GM19395 (cell line): ENCODE measurements around the gene APOL6.
"Not testable (repeated sequence)": the region's sequence is repeated elsewhere in the genome, so short reads cannot be mapped to it uniquely, and the experiment has no call there.

ENCODE experiments used
- ATAC-seq: cut with Tn5 transposase; IDR thresholded peaks from one replicate; pipeline ENCODE4 v1.9.1; 2021; ENCODE audit warnings: mild to moderate bottlenecking, moderate library complexity; ENCODE audit not compliant: unreplicated experiment

The APOL6 gene

GRCh38 chr22:35674335-35674734 lies 26.1 kb downstream of the APOL6 start:
- no peak for ATAC-seq

- ATAC-seq, result not testable (repeated sequence)
Measured at GRCh38 chr22:35676065-35676464, 27.8 kb downstream of the APOL6 start.

GRCh38 chr22:35677460-35678187 lies 29.4 kb downstream of the APOL6 start:
- ATAC-seq, result no peak

DNA sequence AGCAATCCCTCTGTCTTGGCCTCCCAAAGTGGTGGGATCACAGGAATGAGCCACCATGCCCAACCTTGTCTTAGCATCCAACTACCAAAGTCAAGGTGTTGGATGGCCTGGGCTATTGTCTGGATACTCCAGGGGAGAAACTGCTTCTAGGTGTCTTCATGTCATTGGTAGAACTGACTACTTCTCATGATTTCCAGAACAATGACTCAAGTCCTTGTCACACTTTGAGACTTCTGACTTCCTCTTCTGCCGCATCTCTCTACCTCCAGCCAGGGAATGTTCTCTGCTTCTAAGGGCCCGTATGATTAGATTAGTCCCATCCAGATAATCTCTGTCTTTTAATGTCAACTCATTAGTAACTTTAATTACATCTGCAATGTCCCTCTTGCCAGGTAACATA lies 30.6 kb downstream of the APOL6 start:
- no peak for ATAC-seq

DNA sequence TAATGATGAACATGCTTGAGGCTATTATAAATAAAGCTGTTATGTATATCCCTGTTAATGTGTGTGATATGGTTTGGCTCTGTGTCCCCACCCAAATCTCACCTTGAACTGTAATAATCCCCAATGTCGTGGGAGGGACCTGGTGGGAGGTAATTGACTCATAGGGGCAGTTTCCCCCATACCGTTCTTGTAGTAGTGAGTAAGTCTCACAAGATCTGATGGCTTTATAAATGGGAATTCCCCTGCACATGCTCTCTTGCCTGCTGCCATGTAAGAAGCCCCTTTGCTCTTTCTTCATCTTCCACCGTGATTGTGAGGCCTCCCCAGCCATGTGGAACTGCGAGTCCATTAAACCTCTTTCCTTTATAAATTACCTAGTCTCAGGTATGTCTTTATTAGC lies 31.2 kb downstream of the APOL6 start:
- not testable (repeated sequence) for ATAC-seq

DNA sequence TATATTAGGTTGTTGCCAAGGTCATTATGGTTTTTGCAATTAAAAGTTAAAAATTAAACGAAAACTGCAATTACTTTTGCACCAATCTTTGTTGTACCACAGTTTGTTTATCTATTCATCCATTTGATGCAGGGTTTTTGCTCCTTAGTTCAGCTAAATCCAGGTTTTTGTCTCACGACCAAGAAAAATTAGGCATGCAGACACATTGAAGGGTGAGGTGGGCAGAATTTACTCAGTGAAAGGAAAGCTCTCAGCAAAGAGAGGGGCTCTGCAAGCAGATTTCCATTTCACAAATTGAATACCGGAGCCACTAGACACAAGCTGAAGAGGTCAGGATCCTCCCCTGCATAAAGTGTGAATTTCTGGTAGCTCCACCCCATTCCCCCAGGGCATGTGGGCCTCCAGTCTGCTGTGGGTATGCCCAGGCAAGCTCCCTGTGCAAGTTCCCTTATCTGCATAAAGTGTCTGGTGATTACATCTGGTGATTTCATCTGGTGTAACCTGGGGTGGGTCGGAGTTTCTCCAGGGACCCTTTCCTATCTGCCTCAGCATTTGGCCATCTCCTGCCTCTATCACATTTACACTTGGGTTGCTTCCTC lies 33.3 kb downstream of the APOL6 start:
- ATAC-seq, result no peak

GRCh38 chr22:35683560-35683959 lies 35.3 kb downstream of the APOL6 start:
- ATAC-seq, result no peak

DNA sequence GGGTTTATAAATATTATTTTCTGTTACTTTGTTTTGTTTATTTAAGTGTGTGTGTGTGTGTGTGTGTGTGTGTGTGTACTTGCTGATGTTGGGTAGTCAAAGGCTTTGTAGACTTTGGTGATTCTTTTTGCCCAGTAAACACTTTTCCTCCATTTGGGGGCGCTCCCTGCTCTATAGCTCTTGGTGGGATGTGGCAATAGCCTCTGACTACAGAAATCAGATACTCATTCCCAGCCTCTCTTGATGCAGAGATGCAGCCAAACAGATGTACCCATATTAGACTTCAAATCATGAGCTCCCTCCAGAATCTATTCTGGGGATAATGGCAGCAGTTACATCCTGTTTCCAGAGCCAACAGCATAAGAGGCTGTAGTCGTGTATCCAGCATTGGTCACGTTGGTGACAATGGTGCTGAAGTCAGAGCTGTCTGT lies 36.0 kb downstream of the APOL6 start:
- no peak for ATAC-seq

DNA sequence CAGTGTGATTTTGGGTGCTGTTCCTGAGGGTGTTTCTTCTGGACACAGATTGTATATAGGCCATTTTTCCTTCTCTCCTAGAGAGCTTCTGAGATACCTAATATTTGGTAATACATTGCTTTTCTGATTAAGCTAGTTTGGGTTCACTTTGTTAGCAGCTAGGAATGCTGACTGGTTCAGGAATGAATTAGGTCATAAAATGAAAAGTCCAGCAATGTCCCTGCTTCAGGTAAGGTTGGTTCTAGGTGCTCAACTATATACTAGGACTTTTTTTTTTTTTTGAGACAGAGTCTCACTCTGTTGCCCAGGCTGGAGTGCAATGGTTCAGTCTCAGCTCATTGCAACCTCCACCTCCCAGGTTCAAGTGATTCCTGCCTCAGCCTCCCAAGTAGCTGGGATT lies 36.5 kb downstream of the APOL6 start:
- no peak for ATAC-seq

DNA sequence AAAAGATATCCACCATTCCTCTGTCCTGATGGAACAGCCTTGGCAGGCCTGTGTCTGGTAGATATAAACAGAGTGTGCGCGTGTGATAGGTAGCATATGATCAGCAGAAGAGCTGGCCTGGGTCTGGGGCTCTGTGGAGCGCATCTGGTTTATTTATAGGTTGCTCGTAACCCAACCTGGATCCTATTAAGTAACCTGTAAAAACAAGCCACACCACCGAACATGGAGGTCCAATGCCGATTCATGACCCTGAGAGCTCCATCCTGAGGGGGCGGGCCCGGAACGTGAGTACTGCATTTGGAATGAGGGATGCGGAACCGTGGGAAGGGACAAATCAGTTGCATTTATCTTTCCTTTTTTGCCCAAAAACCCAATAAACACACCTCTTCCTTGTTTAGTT lies 37.5 kb downstream of the APOL6 start:
- no peak for ATAC-seq

DNA sequence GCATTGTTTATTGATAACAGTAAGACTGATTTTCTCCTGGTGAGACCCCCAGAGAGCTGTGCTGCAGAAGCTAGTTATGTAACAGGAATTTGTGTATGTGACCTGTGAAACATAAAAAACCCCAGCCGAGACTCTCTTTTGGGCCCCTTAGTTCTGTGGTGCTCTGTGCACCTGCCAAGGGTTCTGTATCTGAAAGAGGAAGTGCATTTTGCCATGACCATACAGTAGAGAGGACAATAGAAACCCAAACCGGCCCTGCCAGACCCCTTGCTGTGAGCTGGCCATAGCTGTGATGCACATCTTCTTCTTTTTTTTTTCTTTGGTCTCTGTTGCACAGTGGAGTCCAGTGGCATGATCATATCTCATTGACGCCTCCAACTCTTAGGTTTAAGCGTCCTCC lies 38.1 kb downstream of the APOL6 start:
- ATAC-seq, result no peak

DNA sequence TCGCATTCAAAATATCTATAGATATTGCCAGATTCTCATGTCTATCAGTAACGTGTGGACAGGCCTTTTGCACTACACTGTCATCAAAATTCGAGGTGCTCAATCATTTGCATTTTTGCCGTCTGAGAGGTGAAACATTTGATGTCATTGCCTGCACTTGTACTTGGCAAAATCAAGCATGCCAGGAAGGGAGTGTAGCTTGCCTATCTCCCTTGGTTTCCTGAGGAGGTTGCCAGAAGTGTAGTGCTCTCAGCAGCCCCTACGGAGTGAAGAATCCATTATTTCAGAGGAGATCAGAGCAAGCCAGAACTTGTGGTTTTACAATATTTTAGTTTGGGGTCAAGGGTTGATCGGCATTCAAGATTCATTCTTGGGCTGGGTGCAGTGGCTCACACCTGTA lies 39.2 kb downstream of the APOL6 start:
- ATAC-seq, result no peak

GRCh38 chr22:35688913-35689675 lies 40.8 kb downstream of the APOL6 start:
- ATAC-seq, result no peak

DNA sequence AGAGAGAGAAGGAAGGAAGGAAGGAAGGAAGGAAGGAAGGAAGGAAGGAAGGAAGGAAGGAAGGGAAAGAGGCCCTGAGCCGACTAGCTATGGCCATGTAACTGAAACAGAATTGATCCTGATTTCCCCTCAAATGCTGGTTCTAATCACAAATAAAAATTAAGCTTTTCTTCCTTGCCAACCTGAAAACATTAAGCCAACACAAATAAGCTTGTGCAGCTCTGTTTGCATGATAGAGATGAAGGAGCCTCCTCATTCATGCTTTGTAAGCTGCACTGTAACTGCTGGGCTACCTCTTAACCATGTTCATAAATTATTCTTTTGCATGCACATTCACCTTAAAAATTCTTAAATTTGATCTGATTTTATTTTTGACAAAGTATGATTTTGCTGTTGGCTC lies 41.8 kb downstream of the APOL6 start:
- ATAC-seq, result no peak

GRCh38 chr22:35695202-35695601 lies 47.0 kb downstream of the APOL6 start:
- no peak for ATAC-seq

- ATAC-seq, result no peak
Measured at GRCh38 chr22:35697142-35697541, 48.9 kb downstream of the APOL6 start.

DNA sequence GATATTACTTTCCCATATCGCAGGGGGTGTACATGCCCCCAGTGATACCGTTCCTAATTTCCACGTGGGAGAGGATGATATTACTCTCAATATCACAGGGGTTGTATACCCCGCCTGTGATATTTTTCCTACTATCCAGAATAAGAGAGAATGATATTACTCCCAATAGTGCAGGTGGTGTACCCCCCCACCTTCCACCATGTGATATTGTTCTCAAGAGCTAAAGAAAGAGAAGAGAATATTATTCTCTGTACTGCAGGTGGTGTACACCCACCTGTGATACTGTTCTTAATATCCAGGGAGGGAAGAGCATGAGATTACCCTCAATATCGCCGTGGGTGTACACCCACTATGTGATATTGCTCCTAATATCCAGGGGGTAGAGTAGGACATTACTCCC lies 51.6 kb downstream of the APOL6 start:
- not testable (repeated sequence) for ATAC-seq

DNA sequence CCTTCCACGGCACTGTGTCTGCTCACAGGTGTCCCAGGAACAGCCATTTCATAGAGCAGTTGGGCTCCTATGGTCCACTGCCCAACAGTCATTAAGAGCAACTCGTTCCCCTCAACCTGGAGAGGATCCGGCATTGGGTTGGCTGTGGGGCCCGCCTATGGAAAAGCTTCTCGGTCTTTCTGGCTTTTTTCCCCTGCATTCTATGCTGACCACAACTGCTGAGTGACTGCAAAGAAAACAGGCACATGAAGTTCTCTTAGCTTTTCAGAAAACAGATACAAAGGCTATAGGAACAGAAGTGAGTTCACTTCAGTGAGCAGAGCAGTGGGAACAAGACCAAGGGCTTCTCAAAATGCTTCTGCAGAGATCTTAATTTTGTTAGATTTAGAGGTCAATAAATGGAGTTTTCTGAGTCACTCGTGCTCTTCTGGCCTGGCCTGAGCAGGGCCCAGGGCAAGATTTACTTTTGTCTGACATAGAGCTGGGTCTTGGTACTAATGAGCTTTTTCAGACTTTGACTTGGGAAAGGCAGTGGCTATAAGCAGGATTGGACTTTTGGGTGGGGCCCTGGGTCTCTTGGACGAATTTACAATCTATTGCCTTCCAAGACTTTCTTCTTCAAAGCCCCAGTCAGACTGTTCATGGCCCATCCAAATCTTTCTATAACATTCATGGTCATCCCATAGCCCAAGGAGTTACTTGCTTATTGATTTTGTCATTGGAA lies 55.8 kb downstream of the APOL6 start:
- no peak for ATAC-seq

DNA sequence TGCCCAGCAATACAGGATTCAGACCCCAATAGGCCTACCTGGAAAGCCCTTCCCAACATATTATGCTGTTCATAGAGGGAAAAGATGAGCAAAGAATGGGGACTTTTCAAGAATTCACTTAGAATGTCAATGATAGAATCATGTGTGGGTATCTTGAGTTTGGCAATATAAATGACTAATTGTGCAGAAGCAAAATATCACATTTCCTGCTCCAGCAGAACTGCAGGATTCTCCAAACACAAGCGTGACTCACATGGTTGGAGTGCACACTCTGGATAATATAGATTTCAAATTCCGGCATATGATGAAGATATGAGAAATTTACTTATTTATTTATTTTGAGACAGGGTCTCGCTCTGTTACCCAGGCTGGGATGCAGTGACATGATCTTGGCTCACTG lies 56.9 kb downstream of the APOL6 start:
- ATAC-seq, result no peak

- no peak for ATAC-seq
Measured at GRCh38 chr22:35708453-35708852, 60.2 kb downstream of the APOL6 start.

GRCh38 chr22:35708917-35709316 lies 60.7 kb downstream of the APOL6 start:
- ATAC-seq, result no peak
